H1 (cell line): Measurements from ENCODE around the gene ZSWIM6. TPM values are rescaled to one million over a fixed set of nuclear protein-coding genes. Genes with fewer than 3 reads are reported as not detected.

ENCODE experiments used
- CTCF ChIA-PET: fragments of 300-600 bp; sonication (Branson Sonifier 250); formaldehyde crosslinking; loops from one replicate; lab custom pipeline; 2021; ENCODE audit not compliant: partially characterized antibody; lab: Charles Lee
- POLR2A ChIA-PET: fragments of 300-600 bp; sonication (Branson Sonifier 250); formaldehyde crosslinking; loops from one replicate; lab custom pipeline; 2021; ENCODE audit warnings: inconsistent platforms; ENCODE audit not compliant: partially characterized antibody; lab: Charles Lee
- DNase-seq, 2 experiments: peaks; one replicate each; pipeline versions ENCODE4 v3.0.0 to v3.0.0-alpha.2; 2010 to 2022; ENCODE audit warnings: low spot score in 2 of 2, low read depth in 1 of 2, mixed read lengths in 1 of 2
- FAIRE-seq: peaks from 2 replicates; lab custom pipeline; 2011; peaks lifted over from hg19 to GRCh38; lab: Jason Lieb, UNC
- H2AFZ ChIP-seq: 2 replicates; pipeline ENCODE4 v1.8.1; 2012; ENCODE audit warnings: low read length, inconsistent platforms
- H2AK5ac ChIP-seq: 2 replicates; pipeline ENCODE4 v1.6.1; 2013; ENCODE audit warnings: low read depth, low read length
- H2BK120ac ChIP-seq: replicated peaks from 2 replicates; pipeline ENCODE3; 2013; ENCODE audit warnings: low read depth, low read length, inconsistent platforms
- H2BK12ac ChIP-seq: 2 replicates; pipeline ENCODE4 v1.6.1; 2013; ENCODE audit warnings: low read depth, low read length
- H2BK15ac ChIP-seq: 2 replicates; pipeline ENCODE4 v1.6.1; 2013; ENCODE audit warnings: low read length
- H2BK20ac ChIP-seq: 2 replicates; pipeline ENCODE4 v1.6.1; 2013; ENCODE audit warnings: low read length
- H2BK5ac ChIP-seq: 2 replicates; pipeline ENCODE4 v1.6.1; 2013; ENCODE audit warnings: low read depth, low read length
- H3K14ac ChIP-seq: 2 replicates; pipeline ENCODE4 v1.6.1; 2013; ENCODE audit warnings: inconsistent platforms; ENCODE audit not compliant: insufficient read length
- H3K18ac ChIP-seq: 2 replicates; pipeline ENCODE4 v1.6.1; 2013; ENCODE audit warnings: low read length; ENCODE audit errors: extremely low read depth
- H3K23ac ChIP-seq: 2 replicates; pipeline ENCODE4 v1.6.1; 2013; ENCODE audit warnings: inconsistent platforms; ENCODE audit not compliant: insufficient read length
- H3K23me2 ChIP-seq: 2 replicates; pipeline ENCODE4 v1.6.1; 2013; ENCODE audit warnings: low read depth, low read length
- H3K27ac ChIP-seq: 2 replicates; pipeline ENCODE4 v1.6.1; 2011; ENCODE audit warnings: low read depth, low read length, inconsistent platforms
- H3K27me3 ChIP-seq, 4 experiments: replicated peaks in 1 of 4; 1 replicate in 1 of 4; 2 replicates in 3 of 4; pipeline versions ENCODE4 v1.6.1 to v1.8.1; 2011 to 2013; ENCODE audit warnings: low read length in 3 of 4, mild to moderate bottlenecking in 3 of 4, inconsistent platforms in 2 of 4, mixed read lengths in 2 of 4, moderate library complexity in 1 of 4; ENCODE audit not compliant: control insufficient read depth in 3 of 4, insufficient read depth in 3 of 4; ENCODE audit errors: extremely low read depth in 1 of 4
- H3K36me3 ChIP-seq, 4 experiments: 2 replicates each; pipeline versions ENCODE4 v1.6.1 to v1.8.1; 2011 to 2013; ENCODE audit warnings: mild to moderate bottlenecking in 4 of 4, low read length in 3 of 4, moderate library complexity in 2 of 4, control low read depth in 1 of 4, inconsistent platforms in 1 of 4; ENCODE audit not compliant: insufficient read depth in 4 of 4, control insufficient read depth in 2 of 4
- H3K4ac ChIP-seq: replicated peaks from 2 replicates; pipeline ENCODE3; 2013; ENCODE audit warnings: low read length, low read depth, mixed read lengths, inconsistent platforms; ENCODE audit not compliant: insufficient read length
- H3K4me1 ChIP-seq, 4 experiments: replicated peaks in 1 of 4; 1 replicate in 1 of 4; 2 replicates in 3 of 4; pipeline versions ENCODE4 v1.6.1 to v1.8.1; 2011 to 2013; ENCODE audit warnings: low read length in 3 of 4, inconsistent platforms in 2 of 4, mixed read lengths in 1 of 4; ENCODE audit not compliant: insufficient read depth in 4 of 4, control insufficient read depth in 3 of 4
- H3K4me2 ChIP-seq, 2 experiments: 2 replicates each; pipeline versions ENCODE4 v1.6.1 to v1.8.1; 2011 to 2013; ENCODE audit warnings: low read depth in 2 of 2, low read length in 2 of 2, control low read depth in 1 of 2, inconsistent platforms in 1 of 2, mild to moderate bottlenecking in 1 of 2; ENCODE audit not compliant: insufficient read depth in 1 of 2
- H3K4me3 ChIP-seq, 4 experiments: fragments of 200-600, 300-600 bp in 1 of 4; sonication (generic), shearing (Covaris generic), sonication (Bioruptor Twin) in 1 of 4; 2 replicates each; pipeline versions ENCODE4 v1.5.1 to v1.8.1; 2011 to 2016; ENCODE audit warnings: low read length in 4 of 4, low read depth in 3 of 4, control low read depth in 2 of 4, inconsistent platforms in 2 of 4, mild to moderate bottlenecking in 2 of 4, mixed read lengths in 1 of 4, moderate library complexity in 1 of 4; ENCODE audit not compliant: insufficient read depth in 2 of 4; ENCODE audit errors: extremely low read depth in 1 of 4
- H3K56ac ChIP-seq: replicated peaks from 2 replicates; pipeline ENCODE3; 2013; ENCODE audit warnings: low read depth, mild to moderate bottlenecking, mixed read lengths, low read length, inconsistent platforms; ENCODE audit not compliant: insufficient read length
- H3K79me1 ChIP-seq: 2 replicates; pipeline ENCODE4 v1.6.1; 2013; ENCODE audit warnings: low read depth, low read length, control low read depth
- H3K79me2 ChIP-seq, 2 experiments: 2 replicates each; pipeline versions ENCODE4 v1.6.1 to v1.8.1; 2012 to 2013; ENCODE audit warnings: low read length in 2 of 2, mild to moderate bottlenecking in 2 of 2, inconsistent platforms in 1 of 2; ENCODE audit not compliant: insufficient read depth in 2 of 2, control insufficient read depth in 1 of 2
- H3K9ac ChIP-seq, 4 experiments: replicated peaks in 1 of 4; 1 replicate in 1 of 4; 2 replicates in 3 of 4; pipeline versions ENCODE4 v1.6.1 to v1.8.1; 2011 to 2013; ENCODE audit warnings: low read depth in 3 of 4, low read length in 3 of 4, control low read depth in 2 of 4, mild to moderate bottlenecking in 2 of 4, moderate library complexity in 2 of 4, inconsistent platforms in 1 of 4; ENCODE audit errors: extremely low read depth in 1 of 4
- H3K9me3 ChIP-seq, 2 experiments: 2 replicates each; pipeline versions ENCODE4 v1.6.1 to v1.8.1; 2012 to 2013; ENCODE audit warnings: mild to moderate bottlenecking in 2 of 2, moderate library complexity in 2 of 2, control low read depth in 1 of 2, inconsistent platforms in 1 of 2, low read depth in 1 of 2, low read length in 1 of 2, mixed read lengths in 1 of 2; ENCODE audit not compliant: insufficient read depth in 2 of 2
- H4K20me1 ChIP-seq, 2 experiments: replicated peaks in 1 of 2; 2 replicates each; pipeline versions ENCODE3 to v1.8.1; 2011 to 2013; ENCODE audit warnings: inconsistent platforms in 2 of 2, low read length in 2 of 2, mild to moderate bottlenecking in 1 of 2; ENCODE audit not compliant: insufficient read depth in 2 of 2, control insufficient read depth in 1 of 2
- H4K5ac ChIP-seq: 2 replicates; pipeline ENCODE4 v1.6.1; 2013; ENCODE audit warnings: low read length, low read depth, mixed read lengths, inconsistent platforms; ENCODE audit not compliant: insufficient read length
- H4K8ac ChIP-seq: 2 replicates; pipeline ENCODE4 v1.8.0; 2013; ENCODE audit warnings: mild to moderate bottlenecking, moderate library complexity, low read length, inconsistent platforms; ENCODE audit not compliant: insufficient read depth; ENCODE audit errors: extremely low read depth
- H4K91ac ChIP-seq: replicated peaks from 2 replicates; pipeline ENCODE3; 2013; ENCODE audit warnings: low read length, mixed read lengths, inconsistent platforms; ENCODE audit not compliant: insufficient read length
- ZNF274 ChIP-seq: IDR thresholded peaks from 2 replicates; pipeline ENCODE4 v1.7.0; 2012; ENCODE audit warnings: low read length, borderline replicate concordance; ENCODE audit errors: extremely low read depth
- polyA plus RNA-seq, 7 experiments: library from polyadenylated mRNA; depleted of rRNA in 3 of 7; stranded (reverse) in 5 of 7; unstranded in 2 of 7; fragments of >200 nt in 5 of 7; fragments of 200-250 nt in 2 of 7; gene quantifications; 1 replicate in 5 of 7; 2 replicates in 1 of 7; 4 replicates in 1 of 7; pipeline versions ENCODE4 v1.2.1 to v1.2.3, GENCODE V29; 2011 to 2013; ENCODE audit warnings: missing spikeins in 2 of 7, mixed read lengths in 2 of 7
- total RNA-seq: library from RNA; stranded (reverse); fragmentation: NEBNext Ultra II Directional; extraction: Animal tissue kit (Norgen Biotek cat#: 25700); gene quantifications from 2 replicates; pipeline ENCODE4 v1.2.1, GENCODE V29; 2021

The ZSWIM6 gene
- total and polyA plus RNA-seq, 2 of the 8 experiments (the other 6 are each of a cell fraction or from before 2014, with no cell fraction given): 7.9 to 12.4 TPM

GRCh38 chr5:61402244-61402823 is 70.3 kb downstream of the ZSWIM6 start:
- Histone ChIP-seq H3K79me1 (no peaks in the 10 kb centered on the region), H3K18ac (no peak overlapping the region), H3K9me3 (peaks cover 4 to 6% of the 10 kb centered on the region in 2 experiments; a peak in 3 of 4 replicates), H3K36me3 (no peaks in the 10 kb centered on the region), H3K4me2 (no peak overlapping the region), H2BK5ac (no peak overlapping the region), H3K9ac (no peak overlapping the region), H3K14ac (no peak overlapping the region), H2AFZ (no peak overlapping the region), H2BK20ac (no peak overlapping the region), H2BK15ac (no peak overlapping the region), H4K91ac (no peak overlapping the region), H3K4me1 (peaks cover 0 to 2% (median 0%) of the 10 kb centered on the region in 4 experiments; a peak in 1 of 7 replicates), H3K4me3 (no peak overlapping the region), H4K5ac (no peak overlapping the region), H3K23ac (no peak overlapping the region), H2BK12ac (no peak overlapping the region), H3K27me3 (no peaks in the 10 kb centered on the region), H2AK5ac (no peak overlapping the region), H4K20me1 (peaks cover 0 to 2% of the 10 kb centered on the region in 2 experiments), H3K27ac (no peak overlapping the region), H3K4ac (no peak overlapping the region), H3K79me2 (peaks cover 0 to 78% of the 10 kb centered on the region in 2 experiments; a peak in 2 of 4 replicates), H2BK120ac (no peak overlapping the region), H4K8ac (no peak overlapping the region), H3K56ac (no peak overlapping the region), H3K23me2 (no peaks in the 10 kb centered on the region)
- DNase-seq (no peak), FAIRE-seq (no peak)
- ChIA-PET POLR2A (no interaction called here), CTCF (no interaction called here)
- no peak for TF ChIP-seq ZNF274
